Adrenal gland (tissue), 12 donors: ENCODE results near the gene MBNL2. TPM values are rescaled to one million over a fixed set of nuclear protein-coding genes. Genes with fewer than 3 reads are reported as not detected.

Experiments used
- DNase-seq, 7 donors: peaks; one replicate each; pipeline ENCODE4 v3.0.0-alpha.2; 2019 to 2020
- H3K27ac ChIP-seq, 5 donors: fragments of 200-600 bp; sonication (generic) in 4 of 5; 1 replicate in 3 of 5; 2 replicates in 2 of 5; pipeline versions ENCODE4 v1.5.1 to v1.8.0; 2016 to 2020; ENCODE audit warnings: mild to moderate bottlenecking in 1 of 5
- H3K27me3 ChIP-seq: fragments of 200-600 bp; 2 replicates; pipeline ENCODE4 v1.8.0; 2021
- H3K36me3 ChIP-seq, 2 donors: fragments of 200-600 bp; replicated peaks in 1 of 2; 1 replicate in 1 of 2; 2 replicates in 1 of 2; pipeline versions ENCODE4 v1.5.1 to v1.8.0; 2018 to 2022
- H3K4me1 ChIP-seq, 2 donors: fragments of 200-600 bp; replicated peaks in 1 of 2; 1 replicate in 1 of 2; 2 replicates in 1 of 2; pipeline versions ENCODE4 v1.5.1 to v1.8.0; 2018 to 2021
- H3K4me3 ChIP-seq, 4 donors: fragments of 200-600 bp; sonication (generic) in 3 of 4; one replicate each; pipeline ENCODE4 v1.5.1; 2016 to 2018
- H3K9me3 ChIP-seq, 3 donors: fragments of 200-600 bp; sonication (generic) in 1 of 3; replicated peaks in 1 of 3; 1 replicate in 2 of 3; 2 replicates in 1 of 3; pipeline versions ENCODE4 v1.5.1 to v1.8.0; 2016 to 2021
- POLR2A ChIP-seq, 2 donors: fragments of 450-650 bp; IDR thresholded peaks; one replicate each; pipeline ENCODE4 v1.6.1; 2017; ENCODE audit warnings: antibody characterized with exemption in 2 of 2, mild to moderate bottlenecking in 2 of 2, moderate library complexity in 1 of 2
- WGBS, 4 donors: extraction: QIAGEN DNeasy Blood & Tissue Kit in 2 of 4; methylation state at CpG; one replicate each; pipeline versions ENCODE4 v1.1.5 to v1.1.7; 2013 to 2017; 5-methylcytosine and 5-hydroxymethylcytosine counted together
- intact Hi-C, 2 donors: fragments of 100-400 bp; cut with DNase I; formaldehyde crosslinking; loops; one replicate each; pipeline versions ENCODE4 v1.14.1 to v1.15.0; 2022 to 2023
- polyA plus RNA-seq, 3 donors: library from polyadenylated mRNA; stranded (reverse); fragments of 200-250 nt in 2 of 3; fragments of 350-450 nt in 1 of 3; fragmentation: Illumina TruSeq in 1 of 3; extraction: RNeasy Lipid Tissue Mini Kit (QIAGEN cat#74804) in 1 of 3; gene quantifications; one replicate each; pipeline ENCODE4 v1.2.3, GENCODE V29; 2013 to 2014
- total RNA-seq, 9 donors: library from RNA; depleted of rRNA in 4 of 9; stranded (reverse); fragments of >200 nt in 4 of 9; fragments of 120-200 nt in 1 of 9; fragmentation: NEBNext Ultra II Directional in 1 of 9; extraction: Animal tissue kit (Norgen Biotek cat#: 25700) in 1 of 9; gene quantifications; one replicate each; pipeline versions ENCODE4 v1.1.0 to v1.2.4, GENCODE V29; 2013 to 2023
- TF ChIP-seq, protein P1 (sequence below), 6 experiments: fragments of 450-650 bp in 4 of 6; fragments of 200-600 bp in 2 of 6; sonication (generic) in 1 of 6; IDR thresholded peaks; 1 replicate in 5 of 6; 2 replicates in 1 of 6; pipeline versions ENCODE4 v1.5.1 to v1.8.0; 2016 to 2021; ENCODE audit warnings: antibody characterized with exemption in 6 of 6, mild to moderate bottlenecking in 2 of 6, moderate library complexity in 1 of 6
- donor health status: healthy with polysubstance abuse.
- donor health status: Bipolar disorder and iron deficiency.
- donor health status: DM: yes; HTN: yes; CAD: no.
- donor health status: DM: no; HTN: no; CAD: no.
- donor health status: DM: no; HTN: no; CAD: no.
- donor health status: DM: yes; HTN: yes; CAD: no.

Gene MBNL2
- total and polyA plus RNA-seq, 12 donors, result 29.2 to 250 (median 130) TPM

DNA sequence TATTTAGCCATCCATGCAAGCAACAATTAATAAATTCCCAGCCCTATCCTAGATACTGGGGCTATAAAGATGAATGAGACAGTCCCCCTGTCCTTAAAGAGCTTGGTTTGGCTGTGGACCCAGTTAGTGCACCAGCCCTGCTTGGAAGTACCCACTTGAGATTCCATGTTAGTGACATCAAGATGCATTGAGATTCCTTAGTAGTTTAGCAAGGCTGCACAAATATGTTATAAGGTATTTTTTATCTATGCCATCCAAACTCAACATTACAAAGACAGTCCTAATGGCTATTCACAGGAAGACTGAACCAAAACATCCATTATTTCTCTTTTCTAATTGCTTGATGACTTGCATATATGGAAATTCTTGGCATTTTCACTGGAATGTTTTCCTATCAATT lies 163.0 kb downstream of the MBNL2 start:
- intact Hi-C loops, result no loop called here
- Histone ChIP-seq H3K9me3 (peaks cover 0 to 3% (median 0%) of the 10 kb centered on the region in 3 donors), H3K27me3 (no peaks in the 10 kb centered on the region), H3K4me3 (no peak overlapping the region), H3K27ac (peak overlapping the region in 1 of 5 donors; percentile 47), H3K4me1 (peaks cover 3 to 50% of the 10 kb centered on the region in 2 donors), H3K36me3 (peaks cover 0 to 7% of the 10 kb centered on the region in 2 donors)
- no peak for DNase-seq
- TF ChIP-seq, protein P1, sequence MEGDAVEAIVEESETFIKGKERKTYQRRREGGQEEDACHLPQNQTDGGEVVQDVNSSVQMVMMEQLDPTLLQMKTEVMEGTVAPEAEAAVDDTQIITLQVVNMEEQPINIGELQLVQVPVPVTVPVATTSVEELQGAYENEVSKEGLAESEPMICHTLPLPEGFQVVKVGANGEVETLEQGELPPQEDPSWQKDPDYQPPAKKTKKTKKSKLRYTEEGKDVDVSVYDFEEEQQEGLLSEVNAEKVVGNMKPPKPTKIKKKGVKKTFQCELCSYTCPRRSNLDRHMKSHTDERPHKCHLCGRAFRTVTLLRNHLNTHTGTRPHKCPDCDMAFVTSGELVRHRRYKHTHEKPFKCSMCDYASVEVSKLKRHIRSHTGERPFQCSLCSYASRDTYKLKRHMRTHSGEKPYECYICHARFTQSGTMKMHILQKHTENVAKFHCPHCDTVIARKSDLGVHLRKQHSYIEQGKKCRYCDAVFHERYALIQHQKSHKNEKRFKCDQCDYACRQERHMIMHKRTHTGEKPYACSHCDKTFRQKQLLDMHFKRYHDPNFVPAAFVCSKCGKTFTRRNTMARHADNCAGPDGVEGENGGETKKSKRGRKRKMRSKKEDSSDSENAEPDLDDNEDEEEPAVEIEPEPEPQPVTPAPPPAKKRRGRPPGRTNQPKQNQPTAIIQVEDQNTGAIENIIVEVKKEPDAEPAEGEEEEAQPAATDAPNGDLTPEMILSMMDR (IDR thresholded peaks at IDR 0.05), result no peak
- TF ChIP-seq POLR2A (IDR thresholded peaks at IDR 0.05), result no peak

DNA sequence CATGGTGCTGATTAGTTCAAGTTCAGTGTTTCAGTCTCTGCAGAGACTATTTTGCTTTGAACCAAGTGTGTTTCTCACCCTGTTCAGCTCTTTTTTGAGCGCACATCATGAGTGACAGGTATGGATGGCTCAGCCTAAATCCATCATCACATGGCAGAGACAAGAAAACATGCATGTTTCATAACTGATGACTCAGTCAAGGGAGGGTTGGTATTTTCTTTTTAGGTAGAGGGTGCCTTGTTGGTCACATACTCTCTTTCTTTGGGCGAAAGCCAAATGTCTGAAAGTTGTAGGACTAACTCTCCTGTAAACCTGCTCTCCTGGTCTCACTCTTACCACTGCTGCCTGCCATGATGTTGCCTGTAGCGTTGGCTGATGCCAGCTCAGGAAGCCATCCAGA lies 163.7 kb downstream of the MBNL2 start:
- no peak for DNase-seq
- Histone ChIP-seq H3K4me3 (no peak overlapping the region), H3K27ac (peak overlapping the region in 2 of 5 donors; percentile 70 to 87), H3K9me3 (peaks cover 0 to 3% (median 0%) of the 10 kb centered on the region in 3 donors), H3K27me3 (no peaks in the 10 kb centered on the region), H3K4me1 (peaks cover 6 to 57% of the 10 kb centered on the region in 2 donors), H3K36me3 (peaks cover 0 to 7% of the 10 kb centered on the region in 2 donors)
- intact Hi-C loops, result no loop called here
- WGBS, 4 donors, result 89 to 100% (median 95%) methylated on average over 3 of the region's 3 CpGs
- no peak for TF ChIP-seq POLR2A (IDR thresholded peaks at IDR 0.05)
- TF ChIP-seq, protein P1 (IDR thresholded peaks at IDR 0.05), result no peak

DNA sequence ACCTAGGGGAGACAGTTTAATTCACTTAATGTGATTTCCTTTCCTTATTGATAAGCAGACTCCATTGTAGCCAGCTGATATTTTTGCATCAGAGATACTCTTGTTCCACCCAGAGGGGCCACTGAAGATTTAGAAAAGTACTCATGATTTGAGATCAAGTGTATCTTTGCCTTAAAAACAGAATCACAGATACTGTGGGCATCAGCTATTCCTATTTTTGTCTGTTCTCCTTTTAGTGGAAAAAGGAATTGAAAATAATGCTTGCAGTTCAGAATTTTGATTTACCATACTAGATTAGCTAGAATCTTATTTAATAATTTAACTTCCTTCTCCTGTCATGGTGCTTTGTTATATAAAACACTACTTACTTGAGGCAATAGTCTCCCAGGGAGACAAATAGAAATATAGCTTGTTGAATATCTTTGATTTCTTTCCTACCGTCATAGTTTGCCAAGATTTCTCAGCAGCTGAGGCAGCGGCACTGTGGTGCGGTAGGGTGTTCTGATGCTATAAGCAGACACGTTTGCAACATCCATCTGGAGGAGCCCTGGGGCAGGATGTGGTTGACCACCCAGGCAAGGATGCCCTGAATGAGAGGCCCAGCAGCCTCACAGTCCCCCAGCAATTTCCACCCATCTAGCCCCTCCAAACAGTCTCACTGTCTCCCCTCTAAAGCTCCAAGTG lies 164.8 kb downstream of the MBNL2 start:
- peak in 6 of 7 donors; percentile 27 to 66 (median 46) for DNase-seq
- H3K9me3 ChIP-seq, result peaks cover 0 to 3% (median 0%) of the 10 kb centered on the region in 3 donors
- H3K4me3 ChIP-seq, result no peak overlapping the region
- 71 to 82% (median 77%) methylated on average over 4 of the region's 4 CpGs for WGBS, 4 donors
- intact Hi-C loops, result no loop called here
- H3K36me3 ChIP-seq, result peaks cover 0 to 15% of the 10 kb centered on the region in 2 donors
- H3K27ac ChIP-seq, result peak overlapping the region in 4 of 5 donors; percentile 3 to 87 (median 52)
- TF ChIP-seq POLR2A (IDR thresholded peaks at IDR 0.05), result no peak
- TF ChIP-seq, protein P1 (IDR thresholded peaks at IDR 0.05), result no peak
- peaks cover 6 to 59% of the 10 kb centered on the region in 2 donors for H3K4me1 ChIP-seq
- H3K27me3 ChIP-seq, result no peaks in the 10 kb centered on the region

DNA sequence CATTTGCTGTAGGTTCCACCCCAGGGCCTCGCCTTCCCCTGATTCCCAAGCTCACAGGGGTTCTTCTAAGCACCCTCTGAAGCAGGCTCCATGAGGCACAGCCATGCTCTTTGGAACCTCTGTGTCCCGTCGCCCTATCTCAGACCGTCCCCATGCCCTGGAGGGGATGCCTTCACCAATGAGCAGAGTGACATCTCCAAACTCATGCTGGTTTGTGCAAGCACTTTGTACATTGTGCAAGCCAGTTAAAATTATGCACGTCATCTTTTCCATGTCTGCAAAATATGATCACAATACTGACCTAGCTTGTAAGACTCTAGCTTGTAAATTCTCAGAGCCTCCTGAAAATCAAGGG lies 165.3 kb downstream of the MBNL2 start:
- WGBS, 4 donors, result 80 to 88% (median 84%) methylated on average over 5 of the region's 5 CpGs
- no peak for TF ChIP-seq POLR2A (IDR thresholded peaks at IDR 0.05)
- TF ChIP-seq, protein P1 (IDR thresholded peaks at IDR 0.05), result no peak
- H3K27ac ChIP-seq, result peak overlapping the region in 4 of 5 donors; percentile 26 to 87 (median 52)
- peaks cover 0 to 19% of the 10 kb centered on the region in 2 donors for H3K36me3 ChIP-seq
- no peaks in the 10 kb centered on the region for H3K27me3 ChIP-seq
- H3K4me1 ChIP-seq, result peaks cover 6 to 59% of the 10 kb centered on the region in 2 donors
- intact Hi-C loops, result no loop called here
- H3K4me3 ChIP-seq, result no peak overlapping the region
- DNase-seq, result peak in 1 of 7 donors; percentile 14
- H3K9me3 ChIP-seq, result peaks cover 0 to 3% (median 0%) of the 10 kb centered on the region in 3 donors
